Measurements from ENCODE around the gene ALG9. TPM values are rescaled to one million over a fixed set of nuclear protein-coding genes. Genes with fewer than 3 reads are reported as not detected.
A peak's percentile ranks its signal among the peaks of the same experiment; 100 is the strongest.
"Not testable (repeated sequence)": the region's sequence is repeated elsewhere in the genome, so short reads cannot be mapped to it uniquely, and the experiment has no call there.

Gene ALG9
- total RNA-seq, 1 experiment from 2014 or later = 41.2 TPM

DNA sequence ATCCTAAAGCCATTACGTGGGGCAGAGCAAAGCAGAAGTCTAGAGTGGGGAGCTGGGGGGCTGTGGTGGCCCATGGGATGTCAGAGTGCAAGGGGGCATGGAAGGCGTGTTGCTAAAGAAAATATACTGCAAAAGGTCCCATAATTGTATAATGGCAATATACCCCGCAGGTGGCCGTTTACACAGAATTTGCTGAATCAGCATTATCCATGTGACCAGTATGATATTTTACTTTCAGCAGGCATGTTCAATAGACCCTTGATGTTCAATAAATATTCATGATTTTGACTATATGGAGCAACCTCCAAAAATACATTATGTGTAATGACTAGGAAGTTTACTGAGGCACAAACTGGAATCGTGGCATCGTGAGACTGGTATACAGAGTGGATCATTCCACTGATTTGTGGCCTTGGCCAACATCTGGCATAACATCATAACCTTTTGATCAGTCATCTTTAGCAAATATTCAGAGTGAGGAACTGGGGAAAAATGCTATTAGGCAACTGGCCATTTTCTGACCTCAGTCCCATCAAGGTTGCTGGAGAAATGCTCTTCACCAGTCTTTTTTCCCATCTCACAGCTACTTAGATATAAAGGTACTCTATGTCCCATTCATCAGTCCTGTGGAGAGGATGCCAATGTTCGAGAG is 75.9 kb downstream of the ALG9 start:
- DNase-seq (ENCODE audit: low read depth) = peak; percentile 19

DNA sequence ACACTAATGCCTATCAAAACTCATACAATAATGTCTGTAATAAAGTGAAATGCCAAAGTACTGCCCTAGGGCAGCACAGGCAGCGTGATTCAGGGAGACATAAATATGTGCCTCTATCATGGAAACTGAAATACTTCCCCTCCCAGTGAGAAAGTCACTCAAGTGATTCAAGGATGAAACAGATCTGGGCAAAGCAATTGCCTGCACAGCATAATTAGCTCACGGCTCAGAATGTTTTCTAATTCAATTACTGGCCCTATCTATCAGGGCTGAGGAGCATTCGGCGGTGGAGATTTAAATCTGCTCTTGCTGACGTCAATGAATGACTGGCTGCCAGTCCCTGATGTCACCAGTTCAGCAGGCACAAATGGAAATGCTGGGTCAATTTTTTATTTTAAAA is 77.5 kb downstream of the ALG9 start:
- no peak for DNase-seq (ENCODE audit: low read depth)

GRCh38 chr11:111792955-111793500 is 78.4 kb downstream of the ALG9 start:
- no peak for DNase-seq (ENCODE audit: low read depth)

GRCh38 chr11:111792314-111792713 is 79.1 kb downstream of the ALG9 start:
- DNase-seq (ENCODE audit: low read depth) = no peak

- no peak for DNase-seq (ENCODE audit: low read depth)
These were observed 82.9 kb downstream of the ALG9 start for GRCh38 chr11:111788464-111788863.

DNA sequence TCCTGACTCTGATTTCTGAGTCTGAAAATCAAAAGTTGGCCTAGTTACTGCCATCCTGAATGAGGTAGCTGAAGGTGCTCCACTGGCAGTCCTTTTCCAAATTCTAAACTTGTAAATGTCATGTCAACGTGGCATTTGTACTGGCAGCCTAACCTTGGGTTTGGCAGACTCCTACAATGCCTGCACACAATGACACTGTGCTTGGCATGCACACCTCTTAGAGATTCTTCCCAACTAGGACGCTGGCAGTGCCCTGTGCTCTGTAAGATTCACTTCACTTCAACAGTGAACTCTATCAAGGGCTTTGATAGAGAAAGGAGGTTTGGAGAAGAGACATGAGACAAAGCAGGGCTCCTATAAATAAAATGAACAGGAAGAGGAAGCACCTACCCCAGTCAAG is 83.3 kb downstream of the ALG9 start:
- DNase-seq (ENCODE audit: low read depth) = no peak

- no peak for DNase-seq (ENCODE audit: low read depth)
These were observed 85.4 kb downstream of the ALG9 start for GRCh38 chr11:111785886-111786412.

DNA sequence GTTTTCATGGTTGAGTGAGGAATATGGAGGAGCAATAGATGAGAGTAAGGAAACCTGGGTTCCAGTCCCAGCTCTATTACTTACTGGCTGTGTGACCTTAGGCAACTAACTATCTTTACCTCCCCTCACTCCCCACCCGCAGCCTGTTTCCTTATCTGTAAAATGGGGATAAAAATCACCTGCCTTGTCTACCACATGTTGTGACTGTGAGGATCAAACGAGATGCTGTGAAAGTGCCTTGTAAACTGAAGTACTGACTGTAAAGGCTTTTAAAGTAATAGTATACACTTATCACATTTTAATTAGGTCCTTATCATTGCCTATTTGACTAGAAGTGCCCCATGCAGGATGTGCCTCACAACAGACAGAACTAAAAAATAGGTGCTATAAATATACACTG is 86.3 kb downstream of the ALG9 start:
- DNase-seq (ENCODE audit: low read depth) = no peak

DNA sequence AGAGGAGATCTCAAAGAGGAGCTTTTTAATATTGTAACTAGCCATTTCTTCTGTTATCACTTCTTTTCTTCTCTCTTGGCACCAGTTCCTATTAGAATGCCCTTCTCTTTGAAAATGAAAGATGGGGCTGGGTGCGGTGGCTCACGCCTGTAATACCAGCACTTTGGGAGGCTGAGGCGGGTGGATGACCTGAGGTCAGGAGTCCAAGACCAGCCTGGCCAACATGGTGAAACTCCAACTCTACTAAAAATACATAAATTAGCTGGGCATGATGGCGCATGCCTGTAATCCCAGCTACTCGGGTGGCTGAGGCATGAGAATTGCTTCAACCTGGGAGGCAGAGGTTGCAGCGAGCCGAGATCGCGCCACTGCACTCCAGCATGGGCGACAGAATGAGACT is 87.1 kb downstream of the ALG9 start:
- not testable (repeated sequence) for DNase-seq (ENCODE audit: low read depth)

DNA sequence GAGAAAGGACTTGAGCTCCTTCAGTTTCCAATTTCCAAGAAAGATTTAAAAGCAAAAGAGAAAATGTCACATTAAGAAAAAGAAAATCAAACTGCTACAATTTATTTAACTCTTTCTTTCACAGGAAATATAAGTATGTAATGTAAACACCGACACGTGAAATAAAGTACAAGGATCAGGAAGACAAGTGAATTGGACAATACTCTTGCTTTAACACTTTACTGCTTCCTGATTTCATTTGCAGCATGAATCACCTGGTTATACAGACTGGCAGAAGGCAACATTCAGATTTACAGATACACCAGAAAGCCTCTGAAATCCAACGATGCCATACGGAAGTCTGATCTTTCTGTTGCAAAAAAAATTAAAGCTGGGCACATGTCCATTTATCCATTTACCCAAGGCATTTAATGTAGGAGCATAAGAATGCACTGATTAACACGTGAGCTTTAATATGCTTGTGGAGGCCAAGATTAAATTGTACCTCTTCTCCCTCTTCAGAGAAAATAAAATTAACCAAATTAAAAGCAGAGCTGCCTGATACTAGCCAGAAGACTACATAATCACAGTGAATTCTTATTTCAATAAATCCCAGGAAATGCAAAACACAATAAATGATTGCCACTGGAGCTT is 89.2 kb downstream of the ALG9 start:
- DNase-seq (ENCODE audit: low read depth) = no peak

DNA sequence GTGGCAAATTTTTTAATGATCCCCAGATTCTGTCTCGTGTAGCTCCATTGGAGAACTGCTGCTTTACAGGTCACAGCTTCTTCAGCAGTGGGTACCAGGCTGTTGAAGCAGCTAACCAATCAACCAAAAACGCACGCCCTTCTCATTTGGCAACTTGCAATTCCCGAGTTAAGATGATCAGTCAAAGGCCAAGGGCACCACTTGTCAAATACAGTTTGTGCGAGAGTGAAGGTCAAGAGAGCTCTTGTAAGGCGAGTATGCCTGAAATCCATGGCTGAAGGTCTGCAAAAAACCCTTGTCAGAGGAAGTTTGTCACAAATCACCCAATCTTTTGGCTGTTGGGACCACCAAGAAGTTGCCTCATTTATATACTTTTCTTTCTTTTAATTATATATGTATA is 92.3 kb downstream of the ALG9 start:
- no peak for DNase-seq (ENCODE audit: low read depth)

GRCh38 chr11:111778047-111778558 is 93.3 kb downstream of the ALG9 start:
- DNase-seq (ENCODE audit: low read depth) = no peak

GRCh38 chr11:111777094-111778046 is 94.0 kb downstream of the ALG9 start:
- peak; percentile 68 for DNase-seq (ENCODE audit: low read depth)

DNA sequence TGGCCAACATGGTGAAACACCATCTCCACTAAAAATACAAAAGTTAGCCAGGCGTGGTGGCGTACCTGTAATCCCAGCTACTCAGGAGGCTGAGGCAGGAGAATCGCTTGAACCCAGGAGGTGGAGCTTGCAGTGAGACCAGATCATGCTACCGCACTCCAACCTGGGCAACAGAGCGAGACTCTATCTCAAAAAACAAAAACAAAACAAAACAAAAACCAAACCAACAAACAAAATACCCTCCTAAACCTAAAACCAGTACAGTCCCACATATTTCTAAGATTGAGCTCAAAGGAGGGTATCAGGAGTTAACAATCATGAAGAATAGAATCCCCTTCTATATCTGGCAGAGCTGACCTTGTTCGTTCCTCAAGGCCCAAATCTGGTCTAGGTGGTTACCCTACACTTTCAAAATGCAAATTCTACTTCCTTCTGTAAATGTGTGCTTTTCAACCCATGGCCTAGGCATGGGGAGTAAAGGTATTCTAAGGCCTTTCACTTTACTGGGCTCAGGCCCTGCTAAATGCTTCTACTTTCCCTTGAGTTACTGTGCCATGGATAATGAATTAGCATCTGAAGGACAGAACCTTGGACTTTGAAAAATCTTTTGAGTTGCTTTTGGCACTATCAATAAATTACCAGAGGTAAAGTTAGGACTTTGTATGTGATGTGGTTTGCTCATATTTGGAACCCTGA is 94.8 kb downstream of the ALG9 start:
- no peak for DNase-seq (ENCODE audit: low read depth)

GRCh38 chr11:111774955-111775710 is 96.2 kb downstream of the ALG9 start:
- DNase-seq (ENCODE audit: low read depth) = no peak

DNA sequence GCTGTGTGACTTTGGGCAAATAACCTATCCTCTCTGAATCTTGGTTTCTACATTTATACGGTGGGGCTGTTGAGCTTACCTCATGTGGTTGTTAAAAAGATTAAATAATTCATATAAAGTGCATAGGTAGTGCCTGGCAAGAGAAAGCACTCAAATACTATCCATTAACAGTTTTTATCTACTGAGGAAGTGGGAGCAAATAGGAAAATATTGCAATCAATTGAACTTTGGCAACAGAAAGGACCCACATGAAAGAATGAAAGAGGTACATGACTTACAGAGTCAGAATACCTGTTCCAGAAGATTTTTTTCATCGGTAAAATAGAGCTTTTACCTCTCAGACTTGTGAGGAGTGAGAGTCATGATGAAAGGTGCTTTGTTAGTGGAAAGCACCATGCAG is 98.8 kb downstream of the ALG9 start:
- no peak for DNase-seq (ENCODE audit: low read depth)

- not testable (repeated sequence) for DNase-seq (ENCODE audit: low read depth)
These were observed 100.2 kb downstream of the ALG9 start for GRCh38 chr11:111771205-111771604.

GRCh38 chr11:111770581-111771134 is 100.7 kb downstream of the ALG9 start:
- no peak for DNase-seq (ENCODE audit: low read depth)

DNA sequence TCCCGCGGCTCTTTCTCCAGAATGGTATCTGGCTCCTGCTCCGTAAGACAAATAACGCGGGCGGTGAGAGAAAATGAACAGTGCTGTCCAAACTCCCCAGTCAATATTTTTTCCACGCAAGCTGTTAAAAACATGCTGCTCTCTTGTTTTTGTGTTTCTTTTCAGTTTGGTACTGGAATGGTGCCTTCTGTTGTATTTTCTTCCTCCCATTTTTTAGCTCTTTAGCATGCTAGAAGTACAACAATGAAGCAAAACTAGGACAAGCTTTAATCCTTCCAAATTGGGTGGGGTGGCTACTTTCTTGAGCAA is 104.6 kb downstream of the ALG9 start:
- no peak for DNase-seq (ENCODE audit: low read depth)
